Testis (tissue), 3 donors: ENCODE results near the gene CEP70. TPM values are rescaled to one million over a fixed set of nuclear protein-coding genes. Genes with fewer than 3 reads are reported as not detected.

Experiments used
- DNase-seq: peaks from one replicate; pipeline ENCODE4 v3.0.0-alpha.2; 2019
- H3K27ac ChIP-seq, 2 donors: fragments of 200-600 bp; sonication (generic); one replicate each; pipeline ENCODE4 v1.5.1; 2019
- H3K27me3 ChIP-seq: fragments of 200-600 bp; sonication (generic); one replicate; pipeline ENCODE4 v1.5.1; 2019
- H3K36me3 ChIP-seq: fragments of 200-600 bp; sonication (generic); one replicate; pipeline ENCODE4 v1.5.1; 2017; ENCODE audit warnings: low read depth; ENCODE audit errors: missing control alignments
- H3K4me1 ChIP-seq: fragments of 200-600 bp; sonication (generic); one replicate; pipeline ENCODE4 v1.5.1; 2019
- H3K4me3 ChIP-seq, 2 donors: fragments of 200-600 bp; sonication (generic); one replicate each; pipeline ENCODE4 v1.5.1; 2017 to 2019
- H3K9me3 ChIP-seq: fragments of 200-600 bp; sonication (generic); one replicate; pipeline ENCODE4 v1.5.1; 2017
- CTCF ChIP-seq, 3 experiments: fragments of 450-650 bp in 2 of 3; fragments of 200-600 bp in 1 of 3; sonication (generic) in 1 of 3; IDR thresholded peaks; one replicate each; pipeline ENCODE4 v1.5.1; 2016 to 2019; ENCODE audit warnings: antibody characterized with exemption in 3 of 3, mild to moderate bottlenecking in 2 of 3, moderate library complexity in 1 of 3
- POLR2A ChIP-seq: fragments of 450-650 bp; IDR thresholded peaks from one replicate; pipeline ENCODE4 v1.6.1; 2017; ENCODE audit warnings: antibody characterized with exemption, mild to moderate bottlenecking, moderate library complexity
- WGBS, 2 donors: methylation state at CpG; one replicate each; pipeline ENCODE4 v1.1.5; 2018; 5-methylcytosine and 5-hydroxymethylcytosine counted together
- intact Hi-C: fragments of 100-400 bp; cut with DNase I; formaldehyde crosslinking; loops from one replicate; pipeline ENCODE4 v1.15.1; 2023; ENCODE audit warnings: low total_unique reads
- polyA plus RNA-seq: library from polyadenylated mRNA; stranded (reverse); fragments of 350-450 nt; fragmentation: Illumina TruSeq; extraction: RNeasy Lipid Tissue Mini Kit (QIAGEN cat#74804); gene quantifications from one replicate; pipeline ENCODE4 v1.2.3, GENCODE V29; 2014; ENCODE audit warnings: low read depth, low replicate concordance; ENCODE audit not compliant: insufficient read depth
- total RNA-seq, 2 donors: library from RNA; depleted of rRNA; stranded (reverse); fragments of >200 nt; gene quantifications; one replicate each; pipeline ENCODE4 v1.2.3, GENCODE V29; 2016

Gene CEP70
- total and polyA plus RNA-seq, 3 donors from 2014 or later: 37.4 to 66.6 (median 61.4) TPM

DNA sequence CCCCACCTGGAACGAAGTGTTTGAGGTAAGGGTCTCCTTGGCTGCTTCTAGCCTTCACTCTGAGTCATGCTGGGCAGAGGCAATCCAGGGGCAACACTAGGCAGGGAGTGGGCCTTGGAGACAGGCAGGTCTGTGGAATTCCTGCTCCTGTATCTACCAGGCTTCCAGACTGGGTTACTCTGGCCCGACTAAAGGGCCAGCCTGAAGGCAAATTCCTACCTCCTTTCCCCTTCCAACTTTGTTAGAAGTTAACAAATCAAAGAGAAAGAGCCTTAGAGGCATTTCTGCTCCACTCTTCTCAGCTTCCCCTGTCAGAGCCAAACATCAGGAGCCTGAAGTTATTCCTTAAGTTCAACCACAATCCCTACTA lies 129.6 kb downstream of the CEP70 start:
- intact Hi-C loops: no loop called here
- 69 to 75% methylated on average over 1 to 2 of the region's 2 CpGs for WGBS, 2 donors
- no peak overlapping the region for H3K27ac ChIP-seq

GRCh38 chr3:138463724-138464490 lies 130.2 kb downstream of the CEP70 start:
- no peaks in the 10 kb centered on the region for H3K27me3 ChIP-seq
- no peaks in the 10 kb centered on the region for H3K36me3 ChIP-seq
- H3K4me1 ChIP-seq: no peaks in the 10 kb centered on the region
- no peak overlapping the region for H3K27ac ChIP-seq
- no peaks in the 10 kb centered on the region for H3K9me3 ChIP-seq
- intact Hi-C loops: no loop called here
- no peak overlapping the region for H3K4me3 ChIP-seq
- 57% methylated on average over 6 of the region's 6 CpGs; no CpG with 5 or more reads in 1 of the 2 donors for WGBS, 2 donors
- TF ChIP-seq CTCF (IDR thresholded peaks at IDR 0.05): no peak
- no peak for TF ChIP-seq POLR2A
- DNase-seq: no peak

More for the DNA sequence above, 129.6 kb downstream of the CEP70 start:
- Histone ChIP-seq H3K36me3 (no peaks in the 10 kb centered on the region), H3K4me1 (no peaks in the 10 kb centered on the region), H3K27me3 (no peaks in the 10 kb centered on the region), H3K4me3 (no peak overlapping the region), H3K9me3 (no peaks in the 10 kb centered on the region)
- no peak for DNase-seq
- TF ChIP-seq CTCF (IDR thresholded peaks at IDR 0.05): no peak

GRCh38 chr3:138461896-138462295 lies 132.2 kb downstream of the CEP70 start:
- no peaks in the 10 kb centered on the region for H3K27me3 ChIP-seq
- peak; percentile 8 for DNase-seq
- no peak overlapping the region for H3K27ac ChIP-seq
- intact Hi-C loops: no loop called here
- WGBS, 2 donors: 70 to 75% methylated on average over 4 of the region's 4 CpGs
- H3K36me3 ChIP-seq: no peaks in the 10 kb centered on the region
- H3K4me1 ChIP-seq: no peaks in the 10 kb centered on the region
- H3K9me3 ChIP-seq: no peaks in the 10 kb centered on the region
- no peak for TF ChIP-seq CTCF (IDR thresholded peaks at IDR 0.05)
- H3K4me3 ChIP-seq: no peak overlapping the region

DNA sequence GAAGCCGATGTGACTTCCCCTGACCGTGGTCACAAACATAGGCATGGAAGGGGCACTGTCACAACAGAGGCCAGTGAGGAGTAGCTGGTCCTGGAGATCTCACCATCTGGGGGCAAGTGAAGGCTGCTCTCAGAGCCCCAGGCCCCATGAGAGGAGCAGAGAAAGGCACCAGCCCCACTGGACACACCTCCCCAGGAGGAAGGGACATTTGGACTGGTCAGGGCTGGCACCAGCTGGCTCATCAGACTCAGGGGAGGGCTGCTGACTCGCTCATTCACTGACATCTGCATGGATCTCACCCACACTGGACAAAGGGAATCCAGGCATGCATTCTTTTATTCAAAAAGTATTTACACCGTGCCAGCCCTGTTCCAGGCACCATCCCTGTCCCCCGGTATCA lies 132.8 kb downstream of the CEP70 start:
- intact Hi-C loops: no loop called here
- Histone ChIP-seq H3K9me3 (no peaks in the 10 kb centered on the region), H3K36me3 (no peaks in the 10 kb centered on the region), H3K27me3 (no peaks in the 10 kb centered on the region), H3K4me3 (no peak overlapping the region), H3K27ac (no peak overlapping the region), H3K4me1 (no peaks in the 10 kb centered on the region)
- no peak for TF ChIP-seq CTCF (IDR thresholded peaks at IDR 0.05)
- TF ChIP-seq POLR2A: no peak
- no peak for DNase-seq
- 71 to 74% methylated on average over 3 to 5 of the region's 5 CpGs for WGBS, 2 donors
